GM10847 (cell line): Measurements from ENCODE around the gene OR5A2.

Source experiments
- POLR2A ChIP-seq: IDR thresholded peaks from 2 replicates; pipeline ENCODE4 v1.6.1; 2011; ENCODE audit not compliant: insufficient read length; ENCODE audit errors: extremely low read depth

OR5A2 gene

GRCh38 chr11:59403546-59403945 is 22.7 kb downstream of the OR5A2 start:
- no peak for TF ChIP-seq POLR2A

GRCh38 chr11:59401262-59401552 is 25.0 kb downstream of the OR5A2 start:
- TF ChIP-seq POLR2A: no peak

- TF ChIP-seq POLR2A: no peak
These were observed 25.6 kb downstream of the OR5A2 start for GRCh38 chr11:59400461-59401261.

DNA sequence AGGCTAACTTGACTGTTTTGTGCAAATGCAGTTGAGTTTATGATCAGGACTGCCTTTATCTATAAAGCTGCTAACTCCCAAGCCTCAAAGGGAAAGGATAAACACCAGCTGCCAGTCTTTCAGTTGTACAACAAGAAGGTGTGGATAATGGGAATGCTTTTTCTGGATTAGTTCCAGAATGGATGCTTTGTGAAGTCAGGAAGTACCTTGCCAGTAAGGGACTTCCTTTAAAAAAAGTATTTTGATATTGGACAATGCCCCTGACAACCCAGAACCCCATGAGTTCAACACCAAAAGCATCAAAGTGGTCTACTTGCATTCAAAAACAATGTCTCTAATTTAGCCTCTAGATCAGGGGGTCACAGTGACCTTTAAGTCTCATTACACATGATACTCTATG is 32.0 kb downstream of the OR5A2 start:
- no peak for TF ChIP-seq POLR2A

GRCh38 chr11:59380263-59381059 is 45.8 kb downstream of the OR5A2 start:
- no peak for TF ChIP-seq POLR2A

GRCh38 chr11:59368238-59369022 is 57.8 kb downstream of the OR5A2 start:
- TF ChIP-seq POLR2A: no peak
